HEK293 (cell line): ENCODE results near the gene SLC47A2.

Experiments used
- CTCF ChIA-PET: fragments of 350-600 bp; formaldehyde crosslinking; extraction: SDS; loops from one replicate; lab custom pipeline; 2021; ENCODE audit warnings: antibody characterized with exemption; lab: Yijun Ruan, JAX
- POLR2A ChIA-PET: fragments of 300-600 bp; formaldehyde crosslinking; extraction: SDS; loops from one replicate; lab custom pipeline; 2020; ENCODE audit warnings: antibody characterized with exemption, inconsistent platforms; lab: Yijun Ruan, JAX
- H3K27ac ChIP-seq: fragments of 200-500 bp; sonication (Bioruptor generic); 2 replicates; pipeline ENCODE4 v1.5.1; 2014; ENCODE audit warnings: low read depth, low read length, control low read depth, inconsistent platforms; ENCODE audit errors: extremely low read depth
- H3K36me3 ChIP-seq, 2 experiments: fragments of 200-500 bp in 1 of 2; sonication (Bioruptor generic) in 1 of 2; 1 replicate in 1 of 2; 2 replicates in 1 of 2; pipeline ENCODE4 v1.5.1; 2014 to 2017; ENCODE audit warnings: inconsistent platforms in 2 of 2, low read length in 2 of 2; ENCODE audit not compliant: control insufficient read depth in 2 of 2, insufficient read depth in 1 of 2
- H3K4me1 ChIP-seq: fragments of 200-500 bp; sonication (Bioruptor generic); 2 replicates; pipeline ENCODE4 v1.5.1; 2014; ENCODE audit warnings: mild to moderate bottlenecking, low read length, inconsistent platforms; ENCODE audit not compliant: control insufficient read depth, insufficient read depth
- H3K4me3 ChIP-seq: 2 replicates; pipeline ENCODE4 v1.5.1; 2011; ENCODE audit warnings: low read depth, mild to moderate bottlenecking, control low read depth, low read length, moderate library complexity
- H3K9me3 ChIP-seq: fragments of 200-500 bp; sonication (Bioruptor generic); 2 replicates; pipeline ENCODE4 v1.5.1; 2014; ENCODE audit warnings: low read depth, low read length, inconsistent platforms; ENCODE audit not compliant: control insufficient read depth, insufficient read depth
- GFI1B ChIP-seq: fragments of 450-650 bp; formaldehyde crosslinking; IDR thresholded peaks from 2 replicates; pipeline ENCODE4 v1.5.1; 2016; ENCODE audit warnings: missing biosample characterization, missing genetic modification characterization
- IKZF3 ChIP-seq: fragments of 450-650 bp; IDR thresholded peaks from 2 replicates; pipeline ENCODE4 v1.5.0; 2018; ENCODE audit warnings: missing biosample characterization, mild to moderate bottlenecking, missing genetic modification characterization, moderate library complexity
- KLF1 ChIP-seq: fragments of 450-650 bp; formaldehyde crosslinking; IDR thresholded peaks from 2 replicates; pipeline ENCODE4 v1.5.1; 2016; ENCODE audit warnings: missing biosample characterization, missing genetic modification characterization
- OSR2 ChIP-seq: fragments of 450-650 bp; formaldehyde crosslinking; IDR thresholded peaks from 2 replicates; pipeline ENCODE4 v1.5.1; 2016; ENCODE audit warnings: missing biosample characterization, missing genetic modification characterization
- ZFP69B ChIP-seq: fragments of 450-650 bp; formaldehyde crosslinking; IDR thresholded peaks from 2 replicates; pipeline ENCODE4 v1.5.1; 2016; ENCODE audit warnings: missing biosample characterization, missing genetic modification characterization
- ZNF138 ChIP-seq: fragments of 450-650 bp; formaldehyde crosslinking; IDR thresholded peaks from 2 replicates; pipeline ENCODE4 v1.5.1; 2016; ENCODE audit warnings: missing biosample characterization, missing genetic modification characterization, borderline replicate concordance
- ZNF140 ChIP-seq: fragments of 450-650 bp; formaldehyde crosslinking; IDR thresholded peaks from 2 replicates; pipeline ENCODE4 v1.5.1; 2016; ENCODE audit warnings: missing biosample characterization, missing genetic modification characterization
- ZNF169 ChIP-seq: fragments of 450-650 bp; formaldehyde crosslinking; IDR thresholded peaks from 2 replicates; pipeline ENCODE4 v1.5.1; 2016; ENCODE audit warnings: missing biosample characterization, missing genetic modification characterization
- ZNF223 ChIP-seq: fragments of 450-650 bp; formaldehyde crosslinking; IDR thresholded peaks from 2 replicates; pipeline ENCODE4 v1.5.1; 2016; ENCODE audit warnings: missing biosample characterization, missing genetic modification characterization
- ZNF23 ChIP-seq: fragments of 450-650 bp; formaldehyde crosslinking; IDR thresholded peaks from 2 replicates; pipeline ENCODE4 v1.5.1; 2016; ENCODE audit warnings: missing biosample characterization, missing genetic modification characterization, borderline replicate concordance
- ZNF37A ChIP-seq: fragments of 450-650 bp; IDR thresholded peaks from 2 replicates; pipeline ENCODE4 v1.5.1; 2018; ENCODE audit warnings: missing biosample characterization, missing genetic modification characterization
- ZNF426 ChIP-seq: fragments of 450-650 bp; formaldehyde crosslinking; IDR thresholded peaks from 2 replicates; pipeline ENCODE4 v1.5.1; 2017; ENCODE audit warnings: missing biosample characterization, missing genetic modification characterization, mild to moderate bottlenecking, inconsistent platforms, moderate library complexity
- ZNF514 ChIP-seq: fragments of 450-650 bp; formaldehyde crosslinking; IDR thresholded peaks from 2 replicates; pipeline ENCODE4 v1.5.1; 2016; ENCODE audit warnings: missing biosample characterization, missing genetic modification characterization
- ZNF530 ChIP-seq: fragments of 450-650 bp; formaldehyde crosslinking; IDR thresholded peaks from 2 replicates; pipeline ENCODE4 v1.5.1; 2016; ENCODE audit warnings: low read depth, missing biosample characterization, missing genetic modification characterization
- ZNF585B ChIP-seq: fragments of 450-650 bp; formaldehyde crosslinking; IDR thresholded peaks from 2 replicates; pipeline ENCODE4 v1.5.1; 2016; ENCODE audit warnings: missing biosample characterization, missing genetic modification characterization
- ZNF600 ChIP-seq: fragments of 450-650 bp; formaldehyde crosslinking; IDR thresholded peaks from 2 replicates; pipeline ENCODE4 v1.5.1; 2016; ENCODE audit warnings: missing biosample characterization, missing genetic modification characterization
- ZNF658 ChIP-seq: fragments of 450-650 bp; formaldehyde crosslinking; IDR thresholded peaks from 2 replicates; pipeline ENCODE4; 2016; ENCODE audit warnings: missing biosample characterization, missing genetic modification characterization
- ZNF791 ChIP-seq: fragments of 450-650 bp; formaldehyde crosslinking; IDR thresholded peaks from 2 replicates; pipeline ENCODE4 v1.5.1; 2016; ENCODE audit warnings: missing biosample characterization, missing genetic modification characterization
- ZNF830 ChIP-seq: fragments of 450-650 bp; IDR thresholded peaks from 2 replicates; pipeline ENCODE4 v1.5.0; 2018; ENCODE audit warnings: missing biosample characterization, missing genetic modification characterization, low read depth, mild to moderate bottlenecking, moderate library complexity
- ZNF843 ChIP-seq: fragments of 450-650 bp; formaldehyde crosslinking; IDR thresholded peaks from 2 replicates; pipeline ENCODE4 v1.5.1; 2016; ENCODE audit warnings: missing biosample characterization, missing genetic modification characterization
- TF ChIP-seq, protein P1 (sequence below): fragments of 450-650 bp; formaldehyde crosslinking; IDR thresholded peaks from 2 replicates; pipeline ENCODE4 v1.5.1; 2017; ENCODE audit warnings: missing biosample characterization, missing genetic modification characterization
- TF ChIP-seq, protein P2 (sequence below): fragments of 450-650 bp; formaldehyde crosslinking; IDR thresholded peaks from 2 replicates; pipeline ENCODE4 v1.5.1; 2017; ENCODE audit warnings: missing biosample characterization, mild to moderate bottlenecking, missing genetic modification characterization, moderate library complexity
- TF ChIP-seq, protein P3 (sequence below): fragments of 450-650 bp; formaldehyde crosslinking; IDR thresholded peaks from 2 replicates; pipeline ENCODE4 v1.5.1; 2016; ENCODE audit warnings: missing biosample characterization, missing genetic modification characterization
- TF ChIP-seq, protein P4 (sequence below): fragments of 450-650 bp; formaldehyde crosslinking; IDR thresholded peaks from 2 replicates; pipeline ENCODE4 v1.5.1; 2017; ENCODE audit warnings: missing biosample characterization, missing genetic modification characterization

SLC47A2 gene

DNA sequence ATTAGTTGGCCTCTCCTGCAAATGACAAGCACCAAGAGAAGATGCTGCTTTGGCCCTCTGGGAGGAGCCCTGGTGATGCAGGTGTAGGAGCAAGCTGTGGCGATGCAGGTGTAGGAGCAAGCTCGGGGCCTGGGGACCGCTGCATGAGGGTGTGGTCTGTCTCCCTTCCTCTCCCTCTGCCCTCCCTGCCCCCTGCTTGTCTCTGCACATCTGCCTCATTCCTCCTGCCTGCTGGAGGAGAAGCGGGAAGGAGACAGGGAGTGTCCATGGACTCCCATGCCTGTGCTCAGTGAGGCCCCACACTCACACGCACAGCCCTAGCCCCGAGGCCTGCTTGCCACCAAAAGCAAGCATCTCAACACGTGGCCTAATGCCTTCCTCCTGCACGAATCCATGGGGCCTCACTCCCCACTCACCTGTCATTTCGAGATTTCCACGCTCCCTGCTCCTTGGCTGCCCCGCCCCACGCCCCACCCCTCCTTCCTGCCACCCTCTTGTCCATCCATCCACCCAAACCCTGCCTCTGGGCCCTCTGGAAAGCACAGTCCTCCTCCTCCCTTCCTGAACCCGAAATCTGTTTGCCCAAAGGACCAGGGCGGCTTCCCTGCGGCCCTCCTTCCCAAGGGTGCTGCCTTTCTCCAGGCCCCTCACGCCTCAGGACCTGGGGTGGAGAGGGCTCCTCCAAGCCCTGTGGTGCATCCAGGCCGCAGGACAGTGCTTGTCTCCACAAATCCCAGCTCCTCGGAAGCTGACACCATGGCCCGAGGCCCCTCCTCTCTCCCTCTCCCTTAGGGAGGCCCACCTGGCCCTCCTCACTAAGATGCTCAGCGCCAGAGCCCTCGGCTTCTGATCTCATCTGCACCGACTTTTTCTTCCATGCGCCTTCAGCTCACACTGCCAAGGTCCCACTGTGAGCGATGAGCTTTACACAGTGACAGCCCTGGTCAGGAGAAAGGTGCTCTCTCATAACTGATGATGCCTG is 43.5 kb upstream of the SLC47A2 start:
- no peaks in the 10 kb centered on the region for H3K4me1 ChIP-seq
- no peak overlapping the region for H3K4me3 ChIP-seq
- no peak overlapping the region for H3K27ac ChIP-seq
- ChIA-PET CTCF (interaction anchor here (0.6 to 10.1 kb wide), 8 partner anchors 16 to 397 kb away, joined by 3 to 173 read pairs (median 7); partner anchors contain the start of gene B9D1), POLR2A (interaction anchor here (1.2 kb wide), 1 partner anchor 15 kb away, joined by 5 read pairs; no protein-coding TSS in a partner anchor)
- TF ChIP-seq, protein P1, sequence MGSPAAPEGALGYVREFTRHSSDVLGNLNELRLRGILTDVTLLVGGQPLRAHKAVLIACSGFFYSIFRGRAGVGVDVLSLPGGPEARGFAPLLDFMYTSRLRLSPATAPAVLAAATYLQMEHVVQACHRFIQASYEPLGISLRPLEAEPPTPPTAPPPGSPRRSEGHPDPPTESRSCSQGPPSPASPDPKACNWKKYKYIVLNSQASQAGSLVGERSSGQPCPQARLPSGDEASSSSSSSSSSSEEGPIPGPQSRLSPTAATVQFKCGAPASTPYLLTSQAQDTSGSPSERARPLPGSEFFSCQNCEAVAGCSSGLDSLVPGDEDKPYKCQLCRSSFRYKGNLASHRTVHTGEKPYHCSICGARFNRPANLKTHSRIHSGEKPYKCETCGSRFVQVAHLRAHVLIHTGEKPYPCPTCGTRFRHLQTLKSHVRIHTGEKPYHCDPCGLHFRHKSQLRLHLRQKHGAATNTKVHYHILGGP (tag by site-specific recombination): no peak
- 0 out of 2 replicates have a peak, but pooled peaks have one; percentile 30 for TF ChIP-seq KLF1 (tag by site-specific recombination)
- no peaks in the 10 kb centered on the region for H3K36me3 ChIP-seq
- H3K9me3 ChIP-seq: no peaks in the 10 kb centered on the region

DNA sequence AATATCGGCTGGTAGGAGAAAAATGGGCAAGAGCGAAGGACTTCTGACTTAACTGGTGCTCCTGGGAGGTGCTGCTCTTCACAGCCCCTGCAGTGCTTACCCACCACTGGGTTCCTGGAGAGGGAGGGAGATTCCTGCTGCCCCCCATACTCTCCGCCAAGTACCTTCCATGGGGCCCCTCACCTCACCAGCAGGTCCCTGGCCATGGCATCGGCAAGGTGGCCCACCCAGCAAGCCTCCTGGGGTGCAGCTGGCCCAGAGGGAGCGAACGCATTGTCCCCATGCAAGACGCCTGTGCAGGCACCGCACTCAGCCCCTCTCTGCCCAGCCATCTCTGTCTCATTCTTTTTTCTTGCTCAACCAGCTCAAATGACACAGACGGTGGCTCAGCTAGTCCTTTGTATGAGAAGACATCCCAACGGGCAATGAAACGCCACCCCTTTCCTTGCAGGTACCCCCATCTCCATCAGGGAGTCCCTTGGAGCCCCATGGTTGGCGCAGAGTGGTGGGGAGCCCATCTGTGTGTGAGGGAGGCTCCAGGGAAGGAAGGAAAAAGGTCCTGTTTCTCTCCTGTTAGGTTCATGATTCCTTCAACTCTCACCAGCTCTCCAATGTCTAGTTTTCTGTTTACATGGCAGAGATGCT is 41.3 kb upstream of the SLC47A2 start:
- POLR2A ChIA-PET: no interaction called here
- no peak overlapping the region for H3K27ac ChIP-seq
- no peaks in the 10 kb centered on the region for H3K4me1 ChIP-seq
- H3K36me3 ChIP-seq: no peaks in the 10 kb centered on the region
- H3K9me3 ChIP-seq: no peaks in the 10 kb centered on the region
- TF ChIP-seq, protein P2, sequence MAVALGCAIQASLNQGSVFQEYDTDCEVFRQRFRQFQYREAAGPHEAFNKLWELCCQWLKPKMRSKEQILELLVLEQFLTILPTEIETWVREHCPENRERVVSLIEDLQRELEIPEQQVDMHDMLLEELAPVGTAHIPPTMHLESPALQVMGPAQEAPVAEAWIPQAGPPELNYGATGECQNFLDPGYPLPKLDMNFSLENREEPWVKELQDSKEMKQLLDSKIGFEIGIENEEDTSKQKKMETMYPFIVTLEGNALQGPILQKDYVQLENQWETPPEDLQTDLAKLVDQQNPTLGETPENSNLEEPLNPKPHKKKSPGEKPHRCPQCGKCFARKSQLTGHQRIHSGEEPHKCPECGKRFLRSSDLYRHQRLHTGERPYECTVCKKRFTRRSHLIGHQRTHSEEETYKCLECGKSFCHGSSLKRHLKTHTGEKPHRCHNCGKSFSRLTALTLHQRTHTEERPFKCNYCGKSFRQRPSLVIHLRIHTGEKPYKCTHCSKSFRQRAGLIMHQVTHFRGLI (tag by site-specific recombination): no peak
- TF ChIP-seq OSR2 (tag by site-specific recombination) (no peak), ZNF530 (tag by site-specific recombination) (no peak), ZNF658 (tag by site-specific recombination) (no peak), IKZF3 (tag by site-specific recombination) (no peak), ZNF843 (no peak), ZNF37A (no peak), ZNF138 (no peak), ZNF169 (tag by site-specific recombination) (no peak), GFI1B (no peak), ZNF791 (no peak), ZNF585B (tag by site-specific recombination) (no peak)
- H3K4me3 ChIP-seq: no peak overlapping the region
- CTCF ChIA-PET: interaction anchor here (1.0 to 7.5 kb wide), 3 partner anchors 9 to 244 kb away, joined by 3 to 80 read pairs (median 20); no protein-coding TSS in a partner anchor

DNA sequence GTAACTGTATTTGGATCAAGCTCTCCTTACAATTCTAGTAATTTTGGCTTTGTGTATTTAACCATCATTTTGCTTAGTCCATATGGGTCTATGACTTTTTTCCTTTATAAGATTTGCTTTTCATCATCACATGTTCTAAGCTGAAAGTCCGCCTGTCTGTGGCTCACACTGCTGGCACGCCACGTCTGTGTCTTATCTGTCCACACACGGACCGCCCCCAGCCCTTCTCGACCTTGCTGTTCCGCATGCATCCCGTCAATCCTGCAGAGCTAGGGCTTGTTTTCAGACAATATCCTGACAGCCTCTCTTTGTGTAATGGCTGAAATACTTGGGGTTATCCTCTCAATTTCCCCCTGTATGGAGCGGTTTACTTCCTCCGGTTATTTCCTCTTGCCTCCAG is 40.2 kb upstream of the SLC47A2 start:
- Histone ChIP-seq H3K36me3 (no peaks in the 10 kb centered on the region), H3K4me3 (no peak overlapping the region), H3K4me1 (no peaks in the 10 kb centered on the region), H3K9me3 (no peaks in the 10 kb centered on the region), H3K27ac (no peak overlapping the region)
- CTCF ChIA-PET: interaction anchor here (0.6 to 4.4 kb wide), 5 partner anchors 10 to 394 kb away, joined by 3 to 29 read pairs (median 7); partner anchors contain the start of gene B9D1
- POLR2A ChIA-PET: no interaction called here
- TF ChIP-seq ZNF169 (tag by site-specific recombination) (no peak), ZNF140 (tag by site-specific recombination) (no peak), ZNF585B (tag by site-specific recombination) (no peak), ZFP69B (tag by site-specific recombination) (no peak), ZNF600 (no peak), ZNF223 (tag by site-specific recombination) (no peak), ZNF426 (tag by site-specific recombination) (no peak), ZNF830 (tag by site-specific recombination) (no peak), ZNF514 (tag by site-specific recombination) (no peak), ZNF23 (tag by site-specific recombination) (no peak)
- TF ChIP-seq, protein P3, sequence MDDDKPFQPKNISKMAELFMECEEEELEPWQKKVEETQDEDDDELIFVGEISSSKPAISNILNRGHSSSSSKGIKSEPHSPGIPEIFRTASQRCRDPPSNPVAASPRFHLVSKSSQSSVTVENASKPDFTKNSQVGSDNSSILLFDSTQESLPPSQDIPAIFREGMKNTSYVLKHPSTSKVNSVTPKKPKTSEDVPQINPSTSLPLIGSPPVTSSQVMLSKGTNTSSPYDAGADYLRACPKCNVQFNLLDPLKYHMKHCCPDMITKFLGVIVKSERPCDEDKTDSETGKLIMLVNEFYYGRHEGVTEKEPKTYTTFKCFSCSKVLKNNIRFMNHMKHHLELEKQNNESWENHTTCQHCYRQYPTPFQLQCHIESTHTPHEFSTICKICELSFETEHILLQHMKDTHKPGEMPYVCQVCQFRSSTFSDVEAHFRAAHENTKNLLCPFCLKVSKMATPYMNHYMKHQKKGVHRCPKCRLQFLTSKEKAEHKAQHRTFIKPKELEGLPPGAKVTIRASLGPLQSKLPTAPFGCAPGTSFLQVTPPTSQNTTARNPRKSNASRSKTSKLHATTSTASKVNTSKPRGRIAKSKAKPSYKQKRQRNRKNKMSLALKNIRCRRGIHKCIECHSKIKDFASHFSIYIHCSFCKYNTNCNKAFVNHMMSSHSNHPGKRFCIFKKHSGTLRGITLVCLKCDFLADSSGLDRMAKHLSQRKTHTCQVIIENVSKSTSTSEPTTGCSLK (tag by site-specific recombination): no peak
- TF ChIP-seq, protein P4, sequence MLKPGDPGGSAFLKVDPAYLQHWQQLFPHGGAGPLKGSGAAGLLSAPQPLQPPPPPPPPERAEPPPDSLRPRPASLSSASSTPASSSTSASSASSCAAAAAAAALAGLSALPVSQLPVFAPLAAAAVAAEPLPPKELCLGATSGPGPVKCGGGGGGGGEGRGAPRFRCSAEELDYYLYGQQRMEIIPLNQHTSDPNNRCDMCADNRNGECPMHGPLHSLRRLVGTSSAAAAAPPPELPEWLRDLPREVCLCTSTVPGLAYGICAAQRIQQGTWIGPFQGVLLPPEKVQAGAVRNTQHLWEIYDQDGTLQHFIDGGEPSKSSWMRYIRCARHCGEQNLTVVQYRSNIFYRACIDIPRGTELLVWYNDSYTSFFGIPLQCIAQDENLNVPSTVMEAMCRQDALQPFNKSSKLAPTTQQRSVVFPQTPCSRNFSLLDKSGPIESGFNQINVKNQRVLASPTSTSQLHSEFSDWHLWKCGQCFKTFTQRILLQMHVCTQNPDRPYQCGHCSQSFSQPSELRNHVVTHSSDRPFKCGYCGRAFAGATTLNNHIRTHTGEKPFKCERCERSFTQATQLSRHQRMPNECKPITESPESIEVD (tag by site-specific recombination): no peak
